Fibroblast of lung (primary cell): ENCODE data around the gene SHISAL1. TPM values are rescaled to one million over a fixed set of nuclear protein-coding genes. Genes with fewer than 3 reads are reported as not detected.

ENCODE experiments used
- DNase-seq, 2 donors: peaks; one replicate each; pipeline versions ENCODE4 v3.0.0 to v3.0.0-alpha.2; 2010; ENCODE audit warnings: low read depth in 2 of 2
- H2AFZ ChIP-seq: 2 replicates; pipeline ENCODE4 v1.5.1; 2012; ENCODE audit warnings: low read length, control low read depth, inconsistent platforms
- H3K27ac ChIP-seq: 2 replicates; pipeline ENCODE4 v1.5.1; 2011; ENCODE audit warnings: low read length, control low read depth; ENCODE audit not compliant: insufficient read depth
- H3K27me3 ChIP-seq: 2 replicates; pipeline ENCODE4 v1.5.1; 2011; ENCODE audit warnings: mild to moderate bottlenecking, low read length; ENCODE audit not compliant: control insufficient read depth, insufficient read depth
- H3K36me3 ChIP-seq: 2 replicates; pipeline ENCODE4 v1.5.1; 2011; ENCODE audit warnings: low read length; ENCODE audit not compliant: control insufficient read depth, insufficient read depth
- H3K4me1 ChIP-seq: 2 replicates; pipeline ENCODE4 v1.5.1; 2011; ENCODE audit warnings: low read length; ENCODE audit not compliant: control insufficient read depth, insufficient read depth; ENCODE audit errors: extremely low read depth
- H3K4me2 ChIP-seq: 2 replicates; pipeline ENCODE4 v1.5.1; 2011; ENCODE audit warnings: low read length, control low read depth; ENCODE audit not compliant: insufficient read depth; ENCODE audit errors: extremely low read depth
- H3K4me3 ChIP-seq, 4 experiments: fragments of 200-600 bp in 1 of 4; sonication (generic) in 1 of 4; replicated peaks in 1 of 4; 2 replicates each; pipeline ENCODE4 v1.5.1; 2011 to 2016; ENCODE audit warnings: low read length in 4 of 4, low read depth in 3 of 4, mild to moderate bottlenecking in 3 of 4, control low read depth in 2 of 4, inconsistent platforms in 1 of 4, mixed read lengths in 1 of 4; ENCODE audit not compliant: insufficient read depth in 1 of 4; ENCODE audit errors: control extremely low read depth in 1 of 4
- H3K79me2 ChIP-seq: 2 replicates; pipeline ENCODE4 v1.5.1; 2012; ENCODE audit warnings: mild to moderate bottlenecking, low read length, inconsistent platforms; ENCODE audit not compliant: control insufficient read depth, insufficient read depth
- H3K9ac ChIP-seq: 2 replicates; pipeline ENCODE4 v1.5.1; 2011; ENCODE audit warnings: mild to moderate bottlenecking, low read length, control low read depth; ENCODE audit not compliant: insufficient read depth
- H3K9me3 ChIP-seq: 2 replicates; pipeline ENCODE4 v1.5.1; 2012; ENCODE audit warnings: low read depth, low read length; ENCODE audit not compliant: control insufficient read depth, insufficient read depth
- H4K20me1 ChIP-seq: 2 replicates; pipeline ENCODE4 v1.5.1; 2011; ENCODE audit warnings: low read length; ENCODE audit not compliant: control insufficient read depth, insufficient read depth; ENCODE audit errors: extremely low read depth
- EZH2 ChIP-seq: IDR thresholded peaks from 2 replicates; pipeline ENCODE4 v1.5.1; 2012; ENCODE audit warnings: low read length, control low read depth, mild to moderate bottlenecking; ENCODE audit errors: missing control alignments
- polyA plus RNA-seq, 2 donors: library from polyadenylated mRNA; depleted of rRNA in 1 of 2; stranded (reverse) in 1 of 2; unstranded in 1 of 2; fragments of >200 nt; gene quantifications; 2 replicates each; pipeline ENCODE4 v1.2.1, GENCODE V29; 2011 to 2012; ENCODE audit warnings: missing spikeins in 1 of 2
- total RNA-seq: library from RNA; depleted of rRNA; stranded (reverse); fragments of >200 nt; gene quantifications from 2 replicates; pipeline ENCODE4 v1.2.1, GENCODE V29; 2014
- TF ChIP-seq, protein P1 (sequence below), 2 donors: IDR thresholded peaks in 1 of 2; conservative IDR thresholded peaks in 1 of 2; 1 replicate in 1 of 2; 2 replicates in 1 of 2; pipeline ENCODE4 v1.5.1; 2011 to 2012; ENCODE audit warnings: low read length in 2 of 2, control low read depth in 1 of 2, inconsistent platforms in 1 of 2, low read depth in 1 of 2, mild to moderate bottlenecking in 1 of 2

The SHISAL1 gene
- total and polyA plus RNA-seq, 2 donors (not counting 1 experiment from before 2014, with no cell fraction given): 0.73 to 3.5 TPM

DNA sequence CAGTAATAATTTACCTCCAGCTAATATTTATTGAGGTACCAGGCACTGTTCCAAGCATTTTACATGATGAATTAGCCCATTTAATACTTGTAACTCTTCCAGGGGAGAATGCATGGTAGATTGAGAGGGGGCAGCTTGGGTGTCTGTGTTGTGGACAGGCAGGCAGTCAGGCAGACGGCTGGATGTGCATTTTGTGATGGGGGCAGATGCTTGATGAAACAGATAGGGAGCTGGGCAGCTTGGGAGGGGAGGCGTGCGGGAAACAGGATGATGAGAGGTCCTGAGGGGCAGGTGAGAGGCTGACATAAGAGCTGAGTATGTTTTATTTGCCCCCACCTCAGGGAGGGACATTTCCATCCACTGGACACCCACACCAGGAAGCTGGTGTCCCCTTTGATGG, 33.1 kb upstream of the SHISAL1 start:
- Histone ChIP-seq H3K27me3 (peaks cover 12% of the 10 kb centered on the region), H2AFZ (no peak overlapping the region), H3K9ac (no peak overlapping the region), H3K27ac (no peak overlapping the region), H3K36me3 (no peaks in the 10 kb centered on the region), H3K4me2 (no peak overlapping the region), H3K9me3 (no peaks in the 10 kb centered on the region), H4K20me1 (no peaks in the 10 kb centered on the region), H3K79me2 (no peaks in the 10 kb centered on the region), H3K4me1 (peaks cover 3% of the 10 kb centered on the region), H3K4me3 (no peak overlapping the region)
- DNase-seq: no peak
- no peak for TF ChIP-seq EZH2
- TF ChIP-seq, protein P1, sequence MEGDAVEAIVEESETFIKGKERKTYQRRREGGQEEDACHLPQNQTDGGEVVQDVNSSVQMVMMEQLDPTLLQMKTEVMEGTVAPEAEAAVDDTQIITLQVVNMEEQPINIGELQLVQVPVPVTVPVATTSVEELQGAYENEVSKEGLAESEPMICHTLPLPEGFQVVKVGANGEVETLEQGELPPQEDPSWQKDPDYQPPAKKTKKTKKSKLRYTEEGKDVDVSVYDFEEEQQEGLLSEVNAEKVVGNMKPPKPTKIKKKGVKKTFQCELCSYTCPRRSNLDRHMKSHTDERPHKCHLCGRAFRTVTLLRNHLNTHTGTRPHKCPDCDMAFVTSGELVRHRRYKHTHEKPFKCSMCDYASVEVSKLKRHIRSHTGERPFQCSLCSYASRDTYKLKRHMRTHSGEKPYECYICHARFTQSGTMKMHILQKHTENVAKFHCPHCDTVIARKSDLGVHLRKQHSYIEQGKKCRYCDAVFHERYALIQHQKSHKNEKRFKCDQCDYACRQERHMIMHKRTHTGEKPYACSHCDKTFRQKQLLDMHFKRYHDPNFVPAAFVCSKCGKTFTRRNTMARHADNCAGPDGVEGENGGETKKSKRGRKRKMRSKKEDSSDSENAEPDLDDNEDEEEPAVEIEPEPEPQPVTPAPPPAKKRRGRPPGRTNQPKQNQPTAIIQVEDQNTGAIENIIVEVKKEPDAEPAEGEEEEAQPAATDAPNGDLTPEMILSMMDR (conservative IDR thresholded peaks at IDR 0.05 in 1 of 2, IDR thresholded peaks at IDR 0.05 in 1 of 2; ENCODE audit: low read depth in 1 of 2, low read length in 2 of 2): no peak

DNA sequence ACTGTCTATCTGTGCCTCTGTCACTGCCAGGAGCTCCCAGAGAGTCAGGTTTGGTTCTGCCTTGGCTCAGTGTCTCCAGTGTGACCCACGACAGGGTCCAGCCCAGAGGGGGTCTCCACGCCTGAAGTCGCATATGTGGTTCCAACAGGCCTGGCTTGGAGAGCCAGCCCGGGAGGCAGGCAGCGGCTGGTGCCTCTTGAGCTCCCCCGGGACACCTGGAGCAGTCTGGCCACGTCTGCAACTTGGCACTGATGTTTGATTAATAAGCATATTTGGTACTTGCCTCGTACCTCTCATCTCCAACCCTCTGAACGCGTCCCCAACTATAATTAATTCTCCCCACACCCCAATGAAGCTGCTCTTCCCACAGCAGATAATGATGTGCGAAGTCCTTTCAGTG, 31.7 kb upstream of the SHISAL1 start:
- H3K27me3 ChIP-seq: peaks cover 21% of the 10 kb centered on the region
- no peak for DNase-seq
- TF ChIP-seq, protein P1 (conservative IDR thresholded peaks at IDR 0.05 in 1 of 2, IDR thresholded peaks at IDR 0.05 in 1 of 2; ENCODE audit: low read depth in 1 of 2, low read length in 2 of 2): no peak
- TF ChIP-seq EZH2: no peak

DNA sequence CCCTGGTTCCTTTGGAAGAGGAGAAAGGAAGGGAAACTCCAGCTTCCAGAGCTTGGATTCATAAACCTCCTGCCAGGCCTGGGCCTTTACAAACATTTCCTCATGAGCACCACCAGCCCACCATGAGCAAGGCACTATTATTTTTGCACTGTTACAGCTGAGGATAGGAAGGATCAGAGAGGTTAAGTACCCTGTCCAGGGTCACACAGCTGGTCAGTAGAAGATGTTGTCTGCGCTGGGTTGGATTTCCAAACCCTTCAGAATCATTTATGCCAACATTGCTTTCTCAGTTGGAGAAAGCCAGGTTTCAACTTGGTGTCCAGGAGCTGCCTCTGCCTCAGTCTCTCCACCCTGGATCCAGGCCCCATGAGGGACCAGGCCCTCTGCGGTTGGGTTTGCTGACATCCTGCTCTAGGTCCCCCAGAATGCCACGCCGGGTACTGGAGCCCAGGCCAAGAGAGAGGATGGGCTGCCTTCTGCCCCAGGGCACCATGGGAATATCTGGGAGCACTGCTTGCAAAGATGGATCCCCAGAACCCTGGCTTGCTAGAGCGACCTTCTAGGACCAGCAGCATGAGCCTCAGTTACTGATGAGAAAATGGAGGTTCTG, 29.7 kb upstream of the SHISAL1 start:
- no peaks in the 10 kb centered on the region for H3K9me3 ChIP-seq
- no peak overlapping the region for H3K4me3 ChIP-seq
- H3K27ac ChIP-seq: no peak overlapping the region
- H3K4me2 ChIP-seq: no peak overlapping the region
- H4K20me1 ChIP-seq: no peaks in the 10 kb centered on the region
- DNase-seq: no peak
- H3K79me2 ChIP-seq: no peaks in the 10 kb centered on the region
- peaks cover 21% of the 10 kb centered on the region for H3K27me3 ChIP-seq
- H3K4me1 ChIP-seq: peaks cover 1% of the 10 kb centered on the region
- H3K36me3 ChIP-seq: no peaks in the 10 kb centered on the region
- TF ChIP-seq EZH2: no peak
- TF ChIP-seq, protein P1 (conservative IDR thresholded peaks at IDR 0.05 in 1 of 2, IDR thresholded peaks at IDR 0.05 in 1 of 2; ENCODE audit: low read depth in 1 of 2, low read length in 2 of 2): no peak
- H3K9ac ChIP-seq: no peak overlapping the region
- H2AFZ ChIP-seq: no peak overlapping the region

More for the DNA sequence above, 31.7 kb upstream of the SHISAL1 start:
- no peak overlapping the region for H3K9ac ChIP-seq
- H3K27ac ChIP-seq: no peak overlapping the region
- no peaks in the 10 kb centered on the region for H3K9me3 ChIP-seq
- H4K20me1 ChIP-seq: no peaks in the 10 kb centered on the region
- H3K4me3 ChIP-seq: no peak overlapping the region
- no peaks in the 10 kb centered on the region for H3K79me2 ChIP-seq
- H2AFZ ChIP-seq: no peak overlapping the region
- H3K4me1 ChIP-seq: peaks cover 2% of the 10 kb centered on the region
- no peak overlapping the region for H3K4me2 ChIP-seq
- no peaks in the 10 kb centered on the region for H3K36me3 ChIP-seq
